GM13976 (cell line): ENCODE measurements around the gene CNNM4.

Experiments
- DNase-seq: peaks from one replicate; pipeline ENCODE4 v3.0.0; 2012; ENCODE audit warnings: low spot score
- in situ Hi-C: fragments of 300-500 bp; cut with MboI; formaldehyde crosslinking; loops from one replicate; pipeline ENCODE4 v1.12.0; 2022; ENCODE audit warnings: low sequenced_read_pairs, mixed read lengths, inconsistent platforms; ENCODE audit not compliant: unreplicated experiment
- TF ChIP-seq, protein P1 (sequence below): IDR thresholded peaks from 2 replicates; pipeline ENCODE4 v1.5.1; 2012; ENCODE audit warnings: borderline replicate concordance, mild to moderate bottlenecking; ENCODE audit not compliant: insufficient read depth; ENCODE audit errors: extremely low read depth, missing control alignments, control extremely low read depth

The CNNM4 gene

DNA sequence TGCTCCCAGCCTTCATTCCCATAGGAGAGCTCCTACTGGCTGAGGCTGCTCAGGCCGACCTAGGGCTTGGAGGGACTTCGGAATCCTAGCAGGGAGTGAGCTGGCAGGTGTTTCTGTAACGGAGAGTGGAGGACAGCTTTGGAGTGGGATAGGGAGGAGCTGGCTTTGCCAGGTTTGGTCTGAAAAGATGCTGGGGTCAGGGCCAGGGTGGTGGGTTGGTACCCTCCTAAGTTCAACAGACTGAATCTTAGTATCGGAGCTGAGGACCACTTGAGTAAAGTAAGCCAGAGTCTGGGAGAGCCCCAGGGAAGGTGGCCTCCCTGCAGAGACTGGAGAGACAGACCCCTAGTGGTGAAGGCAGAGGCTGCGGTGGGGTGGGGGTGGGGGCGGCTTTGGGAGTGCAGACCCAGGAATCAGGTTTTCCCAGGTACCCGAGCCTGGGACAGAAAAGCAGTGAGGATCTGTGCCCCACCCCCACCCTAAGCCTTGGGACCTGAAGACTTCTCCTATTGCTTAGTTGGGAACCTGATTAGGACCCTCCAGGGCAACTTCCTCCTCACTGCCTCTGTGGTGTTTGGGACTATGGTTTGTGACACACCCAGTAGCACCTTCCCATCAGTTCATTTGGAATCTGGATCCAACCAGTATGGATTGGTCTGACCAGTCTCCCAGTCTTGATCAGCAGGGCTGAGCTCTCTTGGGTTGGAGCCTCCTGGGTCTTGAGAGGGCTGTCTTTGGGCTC lies 3.0 kb downstream of the CNNM4 start:
- TF ChIP-seq, protein P1, sequence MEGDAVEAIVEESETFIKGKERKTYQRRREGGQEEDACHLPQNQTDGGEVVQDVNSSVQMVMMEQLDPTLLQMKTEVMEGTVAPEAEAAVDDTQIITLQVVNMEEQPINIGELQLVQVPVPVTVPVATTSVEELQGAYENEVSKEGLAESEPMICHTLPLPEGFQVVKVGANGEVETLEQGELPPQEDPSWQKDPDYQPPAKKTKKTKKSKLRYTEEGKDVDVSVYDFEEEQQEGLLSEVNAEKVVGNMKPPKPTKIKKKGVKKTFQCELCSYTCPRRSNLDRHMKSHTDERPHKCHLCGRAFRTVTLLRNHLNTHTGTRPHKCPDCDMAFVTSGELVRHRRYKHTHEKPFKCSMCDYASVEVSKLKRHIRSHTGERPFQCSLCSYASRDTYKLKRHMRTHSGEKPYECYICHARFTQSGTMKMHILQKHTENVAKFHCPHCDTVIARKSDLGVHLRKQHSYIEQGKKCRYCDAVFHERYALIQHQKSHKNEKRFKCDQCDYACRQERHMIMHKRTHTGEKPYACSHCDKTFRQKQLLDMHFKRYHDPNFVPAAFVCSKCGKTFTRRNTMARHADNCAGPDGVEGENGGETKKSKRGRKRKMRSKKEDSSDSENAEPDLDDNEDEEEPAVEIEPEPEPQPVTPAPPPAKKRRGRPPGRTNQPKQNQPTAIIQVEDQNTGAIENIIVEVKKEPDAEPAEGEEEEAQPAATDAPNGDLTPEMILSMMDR, result peak; percentile 66
- in situ Hi-C loops, result no loop called here
- peak; percentile 69 for DNase-seq

DNA sequence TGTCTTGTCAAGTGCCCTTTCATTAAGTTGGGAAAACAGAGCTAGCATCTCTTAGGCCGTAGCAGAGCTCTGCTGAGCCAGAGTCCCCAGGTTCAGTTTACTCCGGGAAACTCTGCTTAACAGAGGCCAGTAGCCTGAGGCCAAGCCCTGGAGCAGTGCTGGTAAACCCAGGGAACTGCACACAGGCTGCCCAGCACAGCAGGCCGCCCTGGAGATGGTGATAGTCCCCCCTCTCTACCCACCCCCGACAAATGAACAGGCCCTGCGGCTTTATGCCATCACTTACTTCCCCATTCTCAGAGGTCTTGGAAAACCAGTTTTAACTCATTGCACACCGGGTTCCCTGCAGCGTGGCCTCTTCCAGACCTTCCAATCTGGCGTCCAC lies 3.5 kb downstream of the CNNM4 start:
- TF ChIP-seq, protein P1, result no peak
- in situ Hi-C loops, result no loop called here
- no peak for DNase-seq

DNA sequence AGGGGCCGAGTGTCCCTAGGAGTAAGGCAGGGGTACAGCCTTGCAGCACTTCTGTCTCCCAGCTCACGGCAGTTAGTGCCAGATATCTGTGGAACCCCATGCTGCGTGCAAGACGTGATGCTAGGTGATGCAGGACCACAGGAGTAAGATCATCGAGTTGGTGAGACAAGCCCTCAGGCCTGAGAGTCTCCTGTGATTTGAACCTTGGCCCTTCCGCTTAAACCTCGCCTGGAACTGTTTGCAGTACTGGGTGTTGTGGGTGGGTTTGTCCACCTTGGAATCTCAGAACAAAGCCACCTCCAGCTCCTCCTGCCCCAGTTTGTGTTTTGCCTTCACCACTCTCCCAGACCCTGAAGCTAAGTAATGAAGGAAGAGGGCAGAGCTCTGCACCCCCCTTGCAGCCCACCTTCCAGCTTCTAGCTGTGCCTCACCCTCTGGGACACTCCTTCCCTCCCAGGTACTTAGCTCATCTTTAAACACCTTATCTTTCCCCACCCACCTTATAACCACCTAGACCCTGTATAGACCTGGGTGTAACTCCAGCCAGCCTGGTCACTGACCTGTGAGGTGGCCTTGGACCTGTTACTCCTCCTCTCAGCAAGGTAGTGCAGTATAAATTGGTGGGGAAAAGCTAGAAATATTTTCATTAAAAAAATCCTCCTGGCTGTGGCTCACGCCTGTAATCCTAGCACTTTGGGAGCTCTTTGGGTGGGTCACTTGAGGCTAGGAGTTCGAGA lies 6.6 kb downstream of the CNNM4 start:
- TF ChIP-seq, protein P1, result no peak
- in situ Hi-C loops, result no loop called here
- DNase-seq, result no peak

DNA sequence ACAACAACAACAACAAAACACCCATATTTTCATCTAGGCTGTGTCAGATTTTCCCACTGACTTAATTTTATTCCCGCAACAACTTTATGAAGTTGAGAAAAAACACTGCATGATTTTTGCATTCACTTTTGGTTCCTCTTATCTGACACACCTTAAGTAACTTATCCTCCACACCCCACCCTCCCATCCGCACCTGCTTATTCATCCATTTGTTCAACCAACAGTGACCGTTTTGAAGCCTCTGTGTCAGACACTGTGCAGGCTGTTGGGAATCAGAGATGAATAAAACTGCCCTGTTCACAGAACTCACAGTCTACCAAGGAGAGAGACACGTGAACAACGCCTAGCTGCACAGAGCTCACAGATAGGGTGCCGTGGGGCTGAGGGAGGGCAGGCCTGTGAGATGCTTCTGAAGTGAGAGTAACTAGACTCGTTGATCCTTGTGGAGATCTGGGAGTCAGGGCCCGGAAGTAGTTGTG lies 7.4 kb downstream of the CNNM4 start:
- TF ChIP-seq, protein P1, result no peak
- peak; percentile 61 for DNase-seq
- in situ Hi-C loops, result no loop called here

GRCh38 chr2:96769814-96770213 lies 9.1 kb downstream of the CNNM4 start:
- TF ChIP-seq, protein P1, result no peak
- DNase-seq, result no peak
- in situ Hi-C loops, result no loop called here

- in situ Hi-C loops, result no loop called here
- TF ChIP-seq, protein P1, result no peak
Measured at GRCh38 chr2:96770442-96771202, 9.9 kb downstream of the CNNM4 start.

More at GRCh38 chr2:96770442-96771202, 9.9 kb downstream of the CNNM4 start:
- DNase-seq, result no peak
